ENCODE results near the gene SNCB.

DNA sequence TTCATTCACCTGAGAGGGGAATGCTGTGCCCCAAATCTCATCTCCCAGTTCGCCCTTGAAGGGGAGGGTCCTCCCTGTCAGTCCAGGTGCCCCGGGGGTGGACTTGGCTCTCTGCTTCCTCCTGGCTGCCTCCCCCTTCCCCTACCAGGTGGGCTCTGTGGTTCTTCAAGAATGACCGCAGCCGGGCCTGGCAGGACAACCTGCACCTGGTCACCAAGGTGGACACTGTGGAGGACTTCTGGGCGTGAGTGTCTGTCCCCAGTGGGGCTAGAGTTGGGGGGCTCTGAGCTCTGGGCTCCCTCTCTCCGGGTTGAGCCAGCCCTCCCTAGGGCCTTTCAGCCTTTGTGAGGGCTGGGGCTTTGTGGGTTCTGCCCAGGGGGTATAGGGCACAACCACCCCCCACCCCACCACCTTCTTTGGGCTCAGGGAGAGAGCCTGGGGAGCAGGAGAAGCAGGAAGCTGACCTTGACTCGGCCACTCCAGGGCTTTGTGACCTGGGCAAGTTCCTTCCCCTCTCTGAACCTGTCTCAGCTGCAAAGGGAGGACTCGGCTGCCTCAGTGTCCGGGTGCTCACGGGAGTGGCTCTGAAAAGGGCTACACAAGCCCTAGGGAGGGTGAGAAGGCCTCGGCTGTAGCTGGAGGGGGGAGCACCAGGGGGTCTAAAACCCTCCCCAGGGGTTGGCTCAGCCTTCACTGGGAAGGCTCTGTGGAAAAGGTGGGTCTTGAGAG, 13.3 kb upstream of the SNCB start:
- TF ChIP-seq, protein P1, sequence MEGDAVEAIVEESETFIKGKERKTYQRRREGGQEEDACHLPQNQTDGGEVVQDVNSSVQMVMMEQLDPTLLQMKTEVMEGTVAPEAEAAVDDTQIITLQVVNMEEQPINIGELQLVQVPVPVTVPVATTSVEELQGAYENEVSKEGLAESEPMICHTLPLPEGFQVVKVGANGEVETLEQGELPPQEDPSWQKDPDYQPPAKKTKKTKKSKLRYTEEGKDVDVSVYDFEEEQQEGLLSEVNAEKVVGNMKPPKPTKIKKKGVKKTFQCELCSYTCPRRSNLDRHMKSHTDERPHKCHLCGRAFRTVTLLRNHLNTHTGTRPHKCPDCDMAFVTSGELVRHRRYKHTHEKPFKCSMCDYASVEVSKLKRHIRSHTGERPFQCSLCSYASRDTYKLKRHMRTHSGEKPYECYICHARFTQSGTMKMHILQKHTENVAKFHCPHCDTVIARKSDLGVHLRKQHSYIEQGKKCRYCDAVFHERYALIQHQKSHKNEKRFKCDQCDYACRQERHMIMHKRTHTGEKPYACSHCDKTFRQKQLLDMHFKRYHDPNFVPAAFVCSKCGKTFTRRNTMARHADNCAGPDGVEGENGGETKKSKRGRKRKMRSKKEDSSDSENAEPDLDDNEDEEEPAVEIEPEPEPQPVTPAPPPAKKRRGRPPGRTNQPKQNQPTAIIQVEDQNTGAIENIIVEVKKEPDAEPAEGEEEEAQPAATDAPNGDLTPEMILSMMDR (CRISPR knock-in tag; IDR thresholded peaks at IDR 0.05) = no peak
- no peak for TF ChIP-seq CBX2 (IDR thresholded peaks at IDR 0.05; ENCODE audit: low read depth, low read length)
- TF ChIP-seq CBX2 (CRISPR knock-in tag; IDR thresholded peaks at IDR 0.05; ENCODE audit: low read depth) = no peak
- TF ChIP-seq, protein P2, sequence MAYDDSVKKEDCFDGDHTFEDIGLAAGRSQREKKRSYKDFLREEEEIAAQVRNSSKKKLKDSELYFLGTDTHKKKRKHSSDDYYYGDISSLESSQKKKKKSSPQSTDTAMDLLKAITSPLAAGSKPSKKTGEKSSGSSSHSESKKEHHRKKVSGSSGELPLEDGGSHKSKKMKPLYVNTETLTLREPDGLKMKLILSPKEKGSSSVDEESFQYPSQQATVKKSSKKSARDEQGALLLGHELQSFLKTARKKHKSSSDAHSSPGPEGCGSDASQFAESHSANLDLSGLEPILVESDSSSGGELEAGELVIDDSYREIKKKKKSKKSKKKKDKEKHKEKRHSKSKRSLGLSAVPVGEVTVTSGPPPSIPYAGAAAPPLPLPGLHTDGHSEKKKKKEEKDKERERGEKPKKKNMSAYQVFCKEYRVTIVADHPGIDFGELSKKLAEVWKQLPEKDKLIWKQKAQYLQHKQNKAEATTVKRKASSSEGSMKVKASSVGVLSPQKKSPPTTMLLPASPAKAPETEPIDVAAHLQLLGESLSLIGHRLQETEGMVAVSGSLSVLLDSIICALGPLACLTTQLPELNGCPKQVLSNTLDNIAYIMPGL (CRISPR knock-in tag; IDR thresholded peaks at IDR 0.05; ENCODE audit: borderline replicate concordance in 1 of 2, low read depth in 1 of 2) = no peak
- TF ChIP-seq POLR2A (IDR thresholded peaks at IDR 0.05; ENCODE audit: insufficient read depth in 1 of 2, low read depth in 2 of 2, low read length in 2 of 2) = no peak
- no peak for TF ChIP-seq ZNF629 (CRISPR knock-in tag; conservative IDR thresholded peaks at IDR 0.05)
